Gastrocnemius medialis (tissue), 4 donors: ENCODE measurements around the gene ACOXL.

Source experiments
- POLR2A ChIP-seq, 2 donors: fragments of 450-650 bp; IDR thresholded peaks; one replicate each; pipeline ENCODE4 v1.6.1; 2017; ENCODE audit warnings: antibody characterized with exemption in 2 of 2, mild to moderate bottlenecking in 2 of 2, moderate library complexity in 2 of 2
- TF ChIP-seq, protein P1 (sequence below), 5 experiments: fragments of 450-650 bp in 3 of 5; fragments of 200-600 bp in 2 of 5; sonication (generic) in 2 of 5; IDR thresholded peaks in 4 of 5; conservative IDR thresholded peaks in 1 of 5; 1 replicate in 4 of 5; 2 replicates in 1 of 5; pipeline ENCODE4 v1.5.1; 2016 to 2019; ENCODE audit warnings: antibody characterized with exemption in 5 of 5, mild to moderate bottlenecking in 3 of 5, moderate library complexity in 3 of 5

DNA sequence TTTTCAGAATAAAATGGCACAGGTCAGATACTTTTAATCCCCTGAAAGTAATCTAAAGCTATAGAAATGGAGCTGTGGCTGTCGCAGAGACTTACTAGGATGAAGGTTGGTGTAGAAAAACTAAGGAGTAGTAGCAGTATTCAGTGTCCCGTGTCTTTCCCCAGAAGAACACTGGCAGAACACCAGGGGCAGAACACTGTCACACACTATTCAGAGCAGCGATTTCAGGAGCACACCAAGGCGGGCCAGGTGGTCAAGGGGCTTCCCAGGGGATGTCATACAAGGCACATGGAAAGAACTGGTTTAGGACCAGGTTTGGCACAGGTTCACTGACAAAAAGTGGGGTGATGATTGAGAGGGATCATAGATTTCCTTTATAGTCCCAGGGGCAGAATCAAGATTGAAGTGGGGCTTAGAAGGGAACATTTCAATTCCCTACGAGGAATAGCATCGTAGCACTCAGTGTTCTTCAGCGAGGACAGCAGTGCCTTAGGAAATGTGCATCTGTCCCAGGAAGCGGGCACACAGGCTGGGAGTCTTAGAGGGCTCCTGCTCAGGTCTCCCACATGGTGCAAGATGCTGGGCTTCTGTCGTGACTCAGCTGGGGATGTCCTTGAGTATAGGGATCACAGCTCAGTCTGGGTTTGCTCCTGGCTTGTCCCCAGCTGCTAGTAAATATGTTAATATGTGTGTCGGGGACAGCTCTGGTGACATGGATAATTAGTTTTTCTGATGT, 410.9 kb downstream of the ACOXL start:
- TF ChIP-seq, protein P1, sequence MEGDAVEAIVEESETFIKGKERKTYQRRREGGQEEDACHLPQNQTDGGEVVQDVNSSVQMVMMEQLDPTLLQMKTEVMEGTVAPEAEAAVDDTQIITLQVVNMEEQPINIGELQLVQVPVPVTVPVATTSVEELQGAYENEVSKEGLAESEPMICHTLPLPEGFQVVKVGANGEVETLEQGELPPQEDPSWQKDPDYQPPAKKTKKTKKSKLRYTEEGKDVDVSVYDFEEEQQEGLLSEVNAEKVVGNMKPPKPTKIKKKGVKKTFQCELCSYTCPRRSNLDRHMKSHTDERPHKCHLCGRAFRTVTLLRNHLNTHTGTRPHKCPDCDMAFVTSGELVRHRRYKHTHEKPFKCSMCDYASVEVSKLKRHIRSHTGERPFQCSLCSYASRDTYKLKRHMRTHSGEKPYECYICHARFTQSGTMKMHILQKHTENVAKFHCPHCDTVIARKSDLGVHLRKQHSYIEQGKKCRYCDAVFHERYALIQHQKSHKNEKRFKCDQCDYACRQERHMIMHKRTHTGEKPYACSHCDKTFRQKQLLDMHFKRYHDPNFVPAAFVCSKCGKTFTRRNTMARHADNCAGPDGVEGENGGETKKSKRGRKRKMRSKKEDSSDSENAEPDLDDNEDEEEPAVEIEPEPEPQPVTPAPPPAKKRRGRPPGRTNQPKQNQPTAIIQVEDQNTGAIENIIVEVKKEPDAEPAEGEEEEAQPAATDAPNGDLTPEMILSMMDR (IDR thresholded peaks at IDR 0.05 in 4 of 5, conservative IDR thresholded peaks at IDR 0.05 in 1 of 5) = no peak
- no peak for TF ChIP-seq POLR2A (IDR thresholded peaks at IDR 0.05)
